Vagina (tissue), 2 donors: Measurements from ENCODE around the gene AGPAT3. TPM values are rescaled to one million over a fixed set of nuclear protein-coding genes. Genes with fewer than 3 reads are reported as not detected.
A peak's percentile ranks its signal among the peaks of the same experiment; 100 is the strongest.

Experiments
- DNase-seq, 2 donors: peaks; one replicate each; pipeline ENCODE4 v3.0.0-alpha.2; 2017; ENCODE audit errors: extremely low spot score in 2 of 2
- H3K27ac ChIP-seq: fragments of 200-600 bp; sonication (generic); one replicate; pipeline ENCODE4 v1.5.1; 2019
- H3K27me3 ChIP-seq: fragments of 200-600 bp; sonication (generic); one replicate; pipeline ENCODE4 v1.5.1; 2019
- H3K36me3 ChIP-seq, 2 donors: fragments of 200-600 bp; sonication (generic); one replicate each; pipeline ENCODE4 v1.5.1; 2017 to 2019
- H3K4me1 ChIP-seq: fragments of 200-600 bp; sonication (generic); one replicate; pipeline ENCODE4 v1.5.1; 2019
- H3K4me3 ChIP-seq, 2 donors: fragments of 200-600 bp; sonication (generic); 1 replicate in 1 of 2; 2 replicates in 1 of 2; pipeline ENCODE4 v1.5.1; 2016 to 2019
- H3K9me3 ChIP-seq: fragments of 200-600 bp; sonication (generic); one replicate; pipeline ENCODE4 v1.5.1; 2019
- CTCF ChIP-seq, 3 experiments: fragments of 450-650 bp in 2 of 3; fragments of 200-600 bp in 1 of 3; sonication (generic) in 1 of 3; IDR thresholded peaks; one replicate each; pipeline ENCODE4 v1.5.1; 2017 to 2019; ENCODE audit warnings: antibody characterized with exemption in 3 of 3, mild to moderate bottlenecking in 2 of 3, moderate library complexity in 2 of 3
- POLR2A ChIP-seq, 2 donors: fragments of 450-650 bp; IDR thresholded peaks; one replicate each; pipeline ENCODE4 v1.6.1; 2017; ENCODE audit warnings: antibody characterized with exemption in 2 of 2, mild to moderate bottlenecking in 2 of 2, moderate library complexity in 2 of 2
- POLR2AphosphoS5 ChIP-seq, 2 donors: sonication (generic); formaldehyde crosslinking; IDR thresholded peaks; one replicate each; pipeline ENCODE4 v1.9.0; 2017; ENCODE audit warnings: antibody characterized with exemption in 2 of 2, mild to moderate bottlenecking in 2 of 2, low read depth in 1 of 2; ENCODE audit not compliant: insufficient read depth in 1 of 2
- intact Hi-C: fragments of 100-400 bp; cut with DNase I; formaldehyde crosslinking; loops from one replicate; pipeline ENCODE4 v1.15.1; 2023
- total RNA-seq: library from RNA; depleted of rRNA; stranded (reverse); fragments of >200 nt; gene quantifications from one replicate; pipeline ENCODE4 v1.2.3, GENCODE V29; 2016

The AGPAT3 gene
- total RNA-seq, 1 donor from 2014 or later: 34.4 TPM

DNA sequence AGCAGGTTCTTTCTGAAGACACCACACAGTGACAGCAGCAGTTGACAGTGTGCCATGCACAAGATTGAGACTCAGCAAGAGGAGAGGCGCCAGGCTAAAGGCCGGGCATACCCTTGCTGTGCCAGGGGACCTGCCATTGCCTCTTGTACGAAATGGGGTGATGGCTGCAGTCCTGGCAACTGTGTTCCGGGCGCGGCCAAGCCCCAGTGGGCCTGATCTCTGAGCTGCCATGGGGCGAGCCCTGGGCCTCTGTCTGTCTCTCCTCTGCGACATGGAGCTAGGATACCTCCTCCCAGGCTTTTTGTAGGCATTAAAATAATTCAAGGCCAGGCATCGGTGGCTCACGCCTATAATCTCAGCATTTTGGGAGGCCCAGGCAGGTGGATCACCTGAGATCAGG is 137.5 kb downstream of the AGPAT3 start:
- H3K27me3 ChIP-seq: no peaks in the 10 kb centered on the region
- TF ChIP-seq POLR2A (IDR thresholded peaks at IDR 0.05) (no peak), CTCF (IDR thresholded peaks at IDR 0.05) (no peak), POLR2AphosphoS5 (IDR thresholded peaks at IDR 0.05; ENCODE audit: insufficient read depth in 1 of 2, low read depth in 1 of 2) (no peak)
- no peaks in the 10 kb centered on the region for H3K36me3 ChIP-seq
- no peak overlapping the region for H3K27ac ChIP-seq
- intact Hi-C loops: no loop called here
- no peaks in the 10 kb centered on the region for H3K9me3 ChIP-seq
- H3K4me1 ChIP-seq: peaks cover 14% of the 10 kb centered on the region
- no peak for DNase-seq
- no peak overlapping the region for H3K4me3 ChIP-seq

DNA sequence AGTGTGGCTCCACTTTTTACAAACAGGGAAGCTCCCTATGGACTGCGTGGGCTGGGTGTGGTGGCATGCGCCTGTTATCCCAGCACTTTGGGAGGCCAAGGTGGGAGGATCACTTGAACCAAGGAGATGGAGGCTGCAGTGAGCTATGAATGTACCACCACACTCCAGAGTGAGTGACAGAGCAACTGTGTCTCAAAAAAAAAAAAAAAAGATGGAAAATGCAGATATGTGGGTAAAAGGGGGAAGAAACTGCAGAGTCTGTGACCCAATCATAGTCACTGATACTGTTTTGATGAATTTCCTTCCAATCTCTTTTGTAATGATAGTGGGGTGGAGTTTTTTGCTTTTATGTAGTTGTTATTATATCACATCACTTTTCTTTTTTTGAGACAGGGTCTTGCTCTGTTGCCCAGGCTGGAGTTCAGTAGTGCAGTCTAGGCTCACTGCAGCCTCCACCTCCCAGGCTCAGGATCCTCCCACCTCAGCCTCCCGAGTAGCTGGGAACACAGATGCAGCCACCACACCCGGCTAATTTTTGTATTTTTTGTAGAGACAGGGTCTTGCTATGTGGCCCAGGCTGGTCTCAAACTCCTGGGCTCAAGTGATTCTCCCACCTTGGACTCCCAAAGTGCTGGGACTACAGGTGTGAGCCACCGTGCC is 138.4 kb downstream of the AGPAT3 start:
- Histone ChIP-seq H3K36me3 (no peaks in the 10 kb centered on the region), H3K27me3 (no peaks in the 10 kb centered on the region), H3K27ac (no peak overlapping the region), H3K9me3 (no peaks in the 10 kb centered on the region), H3K4me3 (no peak overlapping the region), H3K4me1 (peaks cover 14% of the 10 kb centered on the region)
- TF ChIP-seq CTCF (IDR thresholded peaks at IDR 0.05) (no peak), POLR2AphosphoS5 (IDR thresholded peaks at IDR 0.05; ENCODE audit: insufficient read depth in 1 of 2, low read depth in 1 of 2) (no peak), POLR2A (IDR thresholded peaks at IDR 0.05) (no peak)
- no peak for DNase-seq
- intact Hi-C loops: no loop called here

DNA sequence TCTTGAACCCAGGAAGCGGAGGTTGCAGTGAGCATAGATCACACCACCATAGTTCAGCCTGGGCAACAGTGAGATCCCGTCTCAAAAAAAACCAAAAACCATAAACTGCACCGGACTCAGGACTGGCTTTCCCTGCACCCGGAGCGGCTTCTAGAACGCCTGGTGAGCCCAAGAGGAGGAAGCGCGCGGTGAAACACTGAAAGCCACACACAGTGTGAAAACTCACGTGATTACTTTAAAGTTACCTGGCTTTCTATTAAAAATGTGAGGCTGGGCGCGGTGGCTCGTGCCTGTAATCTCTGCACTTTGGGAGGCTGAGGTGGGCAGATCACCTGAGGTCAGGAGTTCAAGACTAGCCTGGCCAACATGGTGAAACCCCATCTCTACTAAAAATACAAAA is 140.0 kb downstream of the AGPAT3 start:
- peak overlapping the region; percentile 78 for H3K27ac ChIP-seq
- H3K9me3 ChIP-seq: no peaks in the 10 kb centered on the region
- peaks cover 14% of the 10 kb centered on the region for H3K4me1 ChIP-seq
- DNase-seq: no peak
- H3K27me3 ChIP-seq: no peaks in the 10 kb centered on the region
- H3K36me3 ChIP-seq: no peaks in the 10 kb centered on the region
- intact Hi-C loops: no loop called here
- no peak overlapping the region for H3K4me3 ChIP-seq
- no peak for TF ChIP-seq POLR2A (IDR thresholded peaks at IDR 0.05)
- no peak for TF ChIP-seq CTCF (IDR thresholded peaks at IDR 0.05)
- TF ChIP-seq POLR2AphosphoS5 (IDR thresholded peaks at IDR 0.05; ENCODE audit: insufficient read depth in 1 of 2, low read depth in 1 of 2): no peak

DNA sequence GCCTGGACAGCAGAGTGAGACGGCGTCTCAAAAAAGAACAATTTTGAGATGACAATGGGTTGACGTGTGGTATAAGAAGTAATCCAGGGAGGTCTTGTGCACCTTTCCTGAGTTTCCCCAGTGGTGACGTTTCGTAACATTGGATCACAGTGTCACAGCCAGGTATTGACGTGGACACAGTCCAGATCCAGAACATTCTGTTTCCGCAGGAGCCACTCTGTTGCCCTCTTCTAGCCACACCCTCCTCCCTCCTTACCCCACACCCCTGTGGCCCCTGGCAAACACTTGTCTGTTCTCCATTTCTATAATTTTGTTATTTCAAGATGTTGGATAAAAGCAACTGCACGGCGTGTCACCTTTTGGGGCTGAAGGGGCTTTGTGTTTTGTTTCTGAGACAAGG is 140.6 kb downstream of the AGPAT3 start:
- peak overlapping the region; percentile 78 for H3K27ac ChIP-seq
- intact Hi-C loops: no loop called here
- no peaks in the 10 kb centered on the region for H3K27me3 ChIP-seq
- DNase-seq: no peak
- H3K9me3 ChIP-seq: no peaks in the 10 kb centered on the region
- H3K4me3 ChIP-seq: no peak overlapping the region
- peaks cover 14% of the 10 kb centered on the region for H3K4me1 ChIP-seq
- no peaks in the 10 kb centered on the region for H3K36me3 ChIP-seq
- TF ChIP-seq CTCF (IDR thresholded peaks at IDR 0.05) (no peak), POLR2AphosphoS5 (IDR thresholded peaks at IDR 0.05; ENCODE audit: insufficient read depth in 1 of 2, low read depth in 1 of 2) (no peak), POLR2A (IDR thresholded peaks at IDR 0.05) (no peak)

- H3K27me3 ChIP-seq: no peaks in the 10 kb centered on the region
Observed at GRCh38 chr21:44006017-44006619, 141.1 kb downstream of the AGPAT3 start.

More at GRCh38 chr21:44006017-44006619, 141.1 kb downstream of the AGPAT3 start:
- Histone ChIP-seq H3K9me3 (no peaks in the 10 kb centered on the region), H3K36me3 (no peaks in the 10 kb centered on the region), H3K4me1 (peaks cover 18% of the 10 kb centered on the region), H3K27ac (peak overlapping the region; percentile 78), H3K4me3 (no peak overlapping the region)
- DNase-seq: no peak
- intact Hi-C loops: no loop called here
- no peak for TF ChIP-seq POLR2A (IDR thresholded peaks at IDR 0.05)
